ENCODE results near the gene MAN2C1. TPM values are rescaled to one million over a fixed set of nuclear protein-coding genes. Genes with fewer than 3 reads are reported as not detected.

MAN2C1 gene
- total RNA-seq, 1 donor from 2014 or later = 252 TPM

- Histone ChIP-seq H3K4me3 (no peak overlapping the region), H3K4me1 (no peaks in the 10 kb centered on the region), H3K27ac (no peak overlapping the region), H3K27me3 (no peaks in the 10 kb centered on the region), H3K9me3 (no peaks in the 10 kb centered on the region), H3K36me3 (peaks cover 99% of the 10 kb centered on the region)
- ATAC-seq (no peak), DNase-seq (no peak)
- TF ChIP-seq CTCF (IDR thresholded peaks at IDR 0.05) = no peak
- intact Hi-C loops (cut with DNase I) = no loop called here
Measured at GRCh38 chr15:75360856-75361255, 7.6 kb downstream of the MAN2C1 start.

GRCh38 chr15:75360391-75360790 lies 8.0 kb downstream of the MAN2C1 start:
- TF ChIP-seq CTCF (IDR thresholded peaks at IDR 0.05) = no peak
- peaks cover 99% of the 10 kb centered on the region for H3K36me3 ChIP-seq
- ATAC-seq (no peak), DNase-seq (no peak)
- H3K27me3 ChIP-seq = no peaks in the 10 kb centered on the region
- no peaks in the 10 kb centered on the region for H3K4me1 ChIP-seq
- no peak overlapping the region for H3K4me3 ChIP-seq
- H3K9me3 ChIP-seq = no peaks in the 10 kb centered on the region
- intact Hi-C loops (cut with DNase I) = no loop called here
- H3K27ac ChIP-seq = no peak overlapping the region

- DNase-seq (no peak), ATAC-seq (no peak)
- H3K36me3 ChIP-seq = peaks cover 99% of the 10 kb centered on the region
- TF ChIP-seq CTCF (IDR thresholded peaks at IDR 0.05) = no peak
- no peak overlapping the region for H3K4me3 ChIP-seq
- no peaks in the 10 kb centered on the region for H3K27me3 ChIP-seq
- H3K4me1 ChIP-seq = no peaks in the 10 kb centered on the region
- H3K27ac ChIP-seq = no peak overlapping the region
- intact Hi-C loops (cut with DNase I) = no loop called here
- H3K9me3 ChIP-seq = no peaks in the 10 kb centered on the region
Measured at GRCh38 chr15:75359537-75360250, 8.7 kb downstream of the MAN2C1 start.

GRCh38 chr15:75358771-75359536 lies 9.5 kb downstream of the MAN2C1 start:
- no peak overlapping the region for H3K27ac ChIP-seq
- DNase-seq (no peak), ATAC-seq (no peak)
- no peak overlapping the region for H3K4me3 ChIP-seq
- no peak for TF ChIP-seq CTCF (IDR thresholded peaks at IDR 0.05)
- intact Hi-C loops (cut with DNase I) = no loop called here
- H3K27me3 ChIP-seq = no peaks in the 10 kb centered on the region
- H3K9me3 ChIP-seq = no peaks in the 10 kb centered on the region
- no peaks in the 10 kb centered on the region for H3K4me1 ChIP-seq
- H3K36me3 ChIP-seq = peaks cover 92% of the 10 kb centered on the region

GRCh38 chr15:75357976-75358673 lies 10.3 kb downstream of the MAN2C1 start:
- Histone ChIP-seq H3K4me1 (no peaks in the 10 kb centered on the region), H3K27me3 (no peaks in the 10 kb centered on the region), H3K4me3 (no peak overlapping the region), H3K36me3 (peaks cover 84% of the 10 kb centered on the region), H3K9me3 (no peaks in the 10 kb centered on the region), H3K27ac (no peak overlapping the region)
- DNase-seq (no peak), ATAC-seq (no peak)
- intact Hi-C loops (cut with DNase I) = no loop called here
- no peak for TF ChIP-seq CTCF (IDR thresholded peaks at IDR 0.05)

Data from upper lobe of right lung (tissue), 1 donor.